ENCODE measurements around the gene KLRB1. TPM values are rescaled to one million over a fixed set of nuclear protein-coding genes. Genes with fewer than 3 reads are reported as not detected.

KLRB1 gene
- polyA plus RNA-seq, 1 of the 3 experiments (the other 2 are of a cell fraction) = not detected

- POLR2A ChIA-PET = no interaction called here
Observed at GRCh38 chr12:9650151-9650576, 42.4 kb upstream of the KLRB1 start.

More at GRCh38 chr12:9650151-9650576, 42.4 kb upstream of the KLRB1 start:
- Histone ChIP-seq H3K4me3 (ENCODE audit: low read depth in 2 of 2, low read length in 1 of 2) (no peak overlapping the region), H3K4me1 (ENCODE audit: control insufficient read depth in 1 of 2, insufficient read depth in 2 of 2, low read depth in 1 of 2, low read length in 1 of 2) (peaks cover 0 to 9% of the 10 kb centered on the region in 2 experiments; a peak in 2 of 4 replicates), H3K9me2 (no peaks in the 10 kb centered on the region), H3F3A (replicated peaks; ENCODE audit: insufficient read depth) (peaks cover 8% of the 10 kb centered on the region), H2AFZ (ENCODE audit: low read depth) (no peak overlapping the region), H4K20me1 (ENCODE audit: insufficient read depth) (no peaks in the 10 kb centered on the region), H3K9ac (no peak overlapping the region), H3K9me3 (no peaks in the 10 kb centered on the region), H3K4me2 (no peak overlapping the region), H3K79me2 (ENCODE audit: insufficient read depth) (peaks cover 14% of the 10 kb centered on the region), H3K27me3 (ENCODE audit: insufficient read depth) (no peaks in the 10 kb centered on the region), H3K36me3 (replicated peaks in 1 of 2; ENCODE audit: control insufficient read depth in 1 of 2, insufficient read depth in 2 of 2, low read length in 1 of 2) (peaks cover 0 to 16% of the 10 kb centered on the region in 2 experiments), H3K27ac (ENCODE audit: low read depth in 2 of 2, low read length in 1 of 2) (no peak overlapping the region)
- WGBS (ENCODE audit: low lambda C conversion rate) = 95% methylated on average over 4 of the region's 4 CpGs
- TF ChIP-seq NRF1 (IDR thresholded peaks at IDR 0.05; ENCODE audit: low read depth, low read length) (no peak), TCF12 (IDR thresholded peaks at IDR 0.05) (no peak), RFX5 (IDR thresholded peaks at IDR 0.05; ENCODE audit: low read length) (no peak), GABPA (IDR thresholded peaks at IDR 0.05; ENCODE audit: low read depth) (no peak), REST (IDR thresholded peaks at IDR 0.05; ENCODE audit: low read depth, low read length) (no peak), CHD2 (IDR thresholded peaks at IDR 0.05; ENCODE audit: low read length, partially characterized antibody) (no peak), RAD21 (IDR thresholded peaks at IDR 0.05; ENCODE audit: low read length) (no peak), FOSL2 (IDR thresholded peaks at IDR 0.05; ENCODE audit: borderline replicate concordance, low read depth) (no peak), RCOR1 (IDR thresholded peaks at IDR 0.05; ENCODE audit: low read length) (no peak), CTCF (IDR thresholded peaks at IDR 0.05) (no peak), FOXM1 (IDR thresholded peaks at IDR 0.05; ENCODE audit: low read depth) (no peak)
- CTCF ChIA-PET = interaction anchor here (1.2 kb wide), 1 partner anchor 58 kb away, joined by 4 read pairs; no protein-coding TSS in a partner anchor
- no peak for DNase-seq

Data from SK-N-SH (cell line).